ENCODE results near the gene TGFBI. TPM values are rescaled to one million over a fixed set of nuclear protein-coding genes. Genes with fewer than 3 reads are reported as not detected.
A peak's percentile ranks its signal among the peaks of the same experiment; 100 is the strongest.

TGFBI gene
- polyA plus RNA-seq, 1 experiment: 2,219 TPM

DNA sequence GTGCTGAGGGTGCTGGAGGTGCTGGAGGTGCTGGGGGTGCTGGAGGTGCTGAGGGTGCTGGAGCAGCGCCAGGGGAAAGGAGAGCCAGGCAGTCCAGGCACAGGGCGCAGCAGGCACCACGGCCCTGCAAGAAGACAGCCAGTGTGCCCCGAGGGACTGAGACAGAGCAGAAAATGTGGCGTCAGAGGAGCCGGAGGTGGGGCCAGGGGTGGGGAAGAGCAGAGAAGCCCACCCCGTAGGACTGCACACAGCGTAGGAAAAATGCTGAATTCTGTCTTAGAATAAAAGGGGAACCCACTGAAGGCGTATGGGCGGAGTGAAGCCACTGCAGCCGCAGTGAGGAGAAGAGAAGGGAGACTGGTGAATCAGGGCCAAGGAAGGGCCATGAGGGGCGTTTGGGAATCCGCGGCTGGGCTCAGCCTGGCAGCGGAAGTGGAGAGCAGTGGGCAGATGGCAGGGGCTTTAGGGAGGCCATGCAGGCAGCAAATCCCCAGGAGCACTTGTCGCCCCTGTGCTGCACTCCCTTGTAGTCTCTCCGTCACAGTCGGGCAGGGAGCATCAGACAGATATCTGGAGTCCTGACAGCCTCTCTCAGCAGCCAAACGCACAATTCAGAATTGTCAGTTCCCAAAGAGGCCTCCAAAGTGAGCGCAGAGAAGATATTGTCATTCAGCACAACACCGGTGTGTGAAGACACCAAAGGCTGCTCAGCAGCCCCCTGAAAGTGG is 38.1 kb upstream of the TGFBI start:
- Histone ChIP-seq H3K27ac (ENCODE audit: low read depth, low read length) (no peak overlapping the region), H3K9me3 (ENCODE audit: control insufficient read depth, insufficient read depth, low read length) (no peaks in the 10 kb centered on the region; the same call in 1 of the 2 replicates), H3K27me3 (ENCODE audit: control insufficient read depth, insufficient read depth, low read length) (no peaks in the 10 kb centered on the region), H3K4me3 (ENCODE audit: low read depth, low read length) (no peak overlapping the region)
- TF ChIP-seq, protein P1, sequence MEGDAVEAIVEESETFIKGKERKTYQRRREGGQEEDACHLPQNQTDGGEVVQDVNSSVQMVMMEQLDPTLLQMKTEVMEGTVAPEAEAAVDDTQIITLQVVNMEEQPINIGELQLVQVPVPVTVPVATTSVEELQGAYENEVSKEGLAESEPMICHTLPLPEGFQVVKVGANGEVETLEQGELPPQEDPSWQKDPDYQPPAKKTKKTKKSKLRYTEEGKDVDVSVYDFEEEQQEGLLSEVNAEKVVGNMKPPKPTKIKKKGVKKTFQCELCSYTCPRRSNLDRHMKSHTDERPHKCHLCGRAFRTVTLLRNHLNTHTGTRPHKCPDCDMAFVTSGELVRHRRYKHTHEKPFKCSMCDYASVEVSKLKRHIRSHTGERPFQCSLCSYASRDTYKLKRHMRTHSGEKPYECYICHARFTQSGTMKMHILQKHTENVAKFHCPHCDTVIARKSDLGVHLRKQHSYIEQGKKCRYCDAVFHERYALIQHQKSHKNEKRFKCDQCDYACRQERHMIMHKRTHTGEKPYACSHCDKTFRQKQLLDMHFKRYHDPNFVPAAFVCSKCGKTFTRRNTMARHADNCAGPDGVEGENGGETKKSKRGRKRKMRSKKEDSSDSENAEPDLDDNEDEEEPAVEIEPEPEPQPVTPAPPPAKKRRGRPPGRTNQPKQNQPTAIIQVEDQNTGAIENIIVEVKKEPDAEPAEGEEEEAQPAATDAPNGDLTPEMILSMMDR (IDR thresholded peaks at IDR 0.05; ENCODE audit: low read depth, low read length): no peak
- ChIA-PET POLR2A (no interaction called here), CTCF (no interaction called here)
- DNase-seq (ENCODE audit: low read depth, low spot score): no peak

DNA sequence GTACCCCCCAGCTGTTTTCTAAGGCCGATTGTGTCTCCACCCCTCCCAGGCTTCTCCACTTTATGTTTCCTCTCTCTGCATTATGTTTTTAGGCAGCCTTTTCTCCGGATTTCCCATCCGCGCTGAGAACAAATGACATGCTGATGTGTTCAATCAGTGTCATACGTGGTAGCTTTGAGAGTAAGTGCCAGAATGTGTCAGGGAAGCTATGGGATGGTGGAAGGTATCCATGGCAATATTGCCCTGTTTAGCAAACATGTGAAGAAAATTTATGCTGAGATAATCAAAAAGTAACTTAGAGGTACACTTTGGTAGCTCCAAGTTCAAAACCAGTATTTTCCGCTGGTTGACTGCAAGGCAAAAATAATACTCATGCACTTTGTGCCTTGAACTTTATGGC is 37.4 kb upstream of the TGFBI start:
- DNase-seq (ENCODE audit: low read depth, low spot score): no peak
- H3K9me3 ChIP-seq (ENCODE audit: control insufficient read depth, insufficient read depth, low read length): no peaks in the 10 kb centered on the region; the same call in 1 of the 2 replicates
- ChIA-PET POLR2A (no interaction called here), CTCF (interaction anchor here (0.7 to 1.2 kb wide), 2 partner anchors 67 to 183 kb away, joined by 3 read pairs; no protein-coding TSS in a partner anchor)
- H3K4me3 ChIP-seq (ENCODE audit: low read depth, low read length): no peak overlapping the region
- TF ChIP-seq, protein P1 (IDR thresholded peaks at IDR 0.05; ENCODE audit: low read depth, low read length): no peak
- no peaks in the 10 kb centered on the region for H3K27me3 ChIP-seq (ENCODE audit: control insufficient read depth, insufficient read depth, low read length)
- no peak overlapping the region for H3K27ac ChIP-seq (ENCODE audit: low read depth, low read length)

DNA sequence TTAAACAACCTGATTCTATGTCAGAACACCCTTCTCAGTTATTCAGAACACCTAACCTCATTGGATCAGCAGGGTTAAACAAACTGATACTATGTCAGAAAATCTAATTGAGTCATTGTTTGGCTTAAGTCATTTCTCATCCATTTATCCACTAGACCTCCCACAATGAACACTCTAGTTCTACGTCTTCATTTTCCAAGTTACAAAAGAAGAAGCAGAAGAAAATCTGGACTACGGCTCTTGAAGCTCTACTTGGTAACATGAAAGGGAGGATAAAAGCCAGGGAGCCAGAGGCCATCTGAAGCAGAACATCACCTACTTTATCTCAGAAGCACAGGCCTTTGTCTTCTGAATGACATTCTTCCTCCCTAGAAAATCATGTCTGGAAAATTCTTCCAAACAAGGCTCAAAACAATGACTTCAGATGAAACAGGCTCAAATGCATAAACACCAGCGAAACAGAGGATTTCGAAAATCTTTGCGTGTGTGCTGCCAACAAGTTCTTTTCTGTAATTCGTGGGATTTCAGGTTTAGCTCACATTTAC is 35.4 kb upstream of the TGFBI start:
- Histone ChIP-seq H3K27me3 (ENCODE audit: control insufficient read depth, insufficient read depth, low read length) (no peaks in the 10 kb centered on the region), H3K27ac (ENCODE audit: low read depth, low read length) (peak overlapping the region; percentile 97), H3K4me3 (ENCODE audit: low read depth, low read length) (0 out of 2 replicates have a peak overlapping the region, but pooled peaks have one; percentile 7), H3K9me3 (ENCODE audit: control insufficient read depth, insufficient read depth, low read length) (no peaks in the 10 kb centered on the region; the same call in 1 of the 2 replicates)
- ChIA-PET POLR2A (interaction anchor here (0.6 to 2.4 kb wide), 7 partner anchors 11 to 64 kb away, joined by 3 to 27 read pairs (median 6); partner anchors contain the start of gene TGFBI), CTCF (interaction anchor here (0.9 to 1.8 kb wide), 4 partner anchors 16 to 89 kb away, joined by 4 to 8 read pairs (median 5); no protein-coding TSS in a partner anchor)
- TF ChIP-seq, protein P1 (IDR thresholded peaks at IDR 0.05; ENCODE audit: low read depth, low read length): no peak
- no peak for DNase-seq (ENCODE audit: low read depth, low spot score)

DNA sequence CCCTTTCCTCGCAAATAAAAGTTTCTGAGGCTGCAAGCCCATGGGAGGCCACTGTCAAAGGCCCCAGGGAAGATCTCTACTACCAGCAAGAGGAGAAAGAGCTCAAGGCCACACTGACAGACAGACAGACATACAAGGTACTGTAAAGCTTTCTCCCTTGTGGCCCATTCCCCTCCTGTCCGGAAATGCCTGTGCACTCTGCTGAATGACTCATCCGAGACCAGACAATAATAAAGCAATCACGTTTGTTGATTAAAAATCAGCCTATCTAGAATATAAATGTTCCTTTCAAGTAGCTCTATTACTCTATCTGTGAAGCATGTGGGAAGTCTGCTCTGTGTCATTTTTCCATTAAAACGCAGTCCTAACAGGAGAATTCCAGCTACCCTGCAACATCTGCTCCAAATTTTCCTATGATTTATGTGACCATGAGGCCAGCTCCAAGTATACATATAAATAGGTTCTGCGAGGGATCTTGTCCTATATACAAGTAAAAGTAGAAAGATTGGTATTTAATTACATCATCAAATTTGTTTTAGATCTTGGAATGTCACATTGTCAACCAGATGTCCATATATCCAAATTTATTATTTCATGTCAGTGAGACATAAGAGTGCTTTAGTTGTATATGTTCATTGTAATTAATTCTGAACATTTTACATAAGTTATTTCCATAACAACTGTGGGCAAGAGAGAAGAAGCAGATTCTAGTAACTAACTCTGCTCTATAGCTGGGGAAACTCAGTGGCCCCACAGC is 34.7 kb upstream of the TGFBI start:
- ChIA-PET CTCF (interaction anchor here (0.9 to 1.8 kb wide), 4 partner anchors 16 to 88 kb away, joined by 4 to 8 read pairs (median 5); no protein-coding TSS in a partner anchor), POLR2A (interaction anchor here (0.6 to 2.4 kb wide), 7 partner anchors 10 to 64 kb away, joined by 3 to 27 read pairs (median 6); partner anchors contain the start of gene TGFBI)
- TF ChIP-seq, protein P1 (IDR thresholded peaks at IDR 0.05; ENCODE audit: low read depth, low read length): no peak
- peak overlapping the region; percentile 97 for H3K27ac ChIP-seq (ENCODE audit: low read depth, low read length)
- 0 out of 2 replicates have a peak overlapping the region, but pooled peaks have one; percentile 7 for H3K4me3 ChIP-seq (ENCODE audit: low read depth, low read length)
- DNase-seq (ENCODE audit: low read depth, low spot score): peak; percentile 84
- no peaks in the 10 kb centered on the region; the same call in 1 of the 2 replicates for H3K9me3 ChIP-seq (ENCODE audit: control insufficient read depth, insufficient read depth, low read length)
- no peaks in the 10 kb centered on the region for H3K27me3 ChIP-seq (ENCODE audit: control insufficient read depth, insufficient read depth, low read length)

All from AG04450 (cell line).